PC-9 (cell line): ENCODE data around the gene PLVAP.

Experiments used
- CTCF ChIP-seq: fragments of 200-600 bp; sonication (generic); conservative IDR thresholded peaks from 2 replicates; pipeline ENCODE4 v1.6.1; 2017; ENCODE audit warnings: mixed run types, antibody characterized with exemption, mild to moderate bottlenecking, moderate library complexity
- EZH2 ChIP-seq: fragments of 200-600 bp; sonication (generic); IDR thresholded peaks from 2 replicates; pipeline ENCODE4 v1.8.0; 2017; ENCODE audit warnings: antibody characterized with exemption, low read depth

GRCh38 chr19:17420475-17420924 is 43.4 kb upstream of the PLVAP start:
- TF ChIP-seq EZH2 = no peak
- no peak; the same call in 1 of the 2 replicates for TF ChIP-seq CTCF
